Right lobe of liver (tissue), 6 donors: ENCODE results near the gene RCOR1. TPM values are rescaled to one million over a fixed set of nuclear protein-coding genes. Genes with fewer than 3 reads are reported as not detected.

Experiments used
- ATAC-seq, 4 donors: fragments of 200-7000 bp; cut with Tn5 transposase; one replicate each; pipeline ENCODE4 v1.9.1; 2020; ENCODE audit warnings: mild to moderate bottlenecking in 4 of 4, moderate library complexity in 4 of 4
- DNase-seq, 3 donors: peaks; one replicate each; pipeline ENCODE4 v3.0.0-alpha.2; 2020
- H3K27ac ChIP-seq, 3 donors: fragments of 200-600 bp; one replicate each; pipeline ENCODE4 v1.8.0; 2022
- H3K27me3 ChIP-seq, 2 donors: fragments of 200-600 bp; one replicate each; pipeline ENCODE4 v1.8.0; 2022
- H3K36me3 ChIP-seq, 4 donors: fragments of 200-600 bp; sonication (generic) in 1 of 4; one replicate each; pipeline versions ENCODE4 v1.5.1 to v1.8.0; 2017 to 2022; ENCODE audit warnings: control low read depth in 1 of 4
- H3K4me1 ChIP-seq, 4 donors: fragments of 200-600 bp; sonication (generic) in 1 of 4; one replicate each; pipeline versions ENCODE4 v1.5.1 to v1.8.0; 2017 to 2022; ENCODE audit warnings: control low read depth in 1 of 4
- H3K4me3 ChIP-seq, 3 donors: fragments of 200-600 bp; one replicate each; pipeline ENCODE4 v1.8.0; 2022
- H3K9me3 ChIP-seq, 4 donors: fragments of 200-600 bp; sonication (generic) in 1 of 4; one replicate each; pipeline versions ENCODE4 v1.5.1 to v1.8.0; 2017 to 2022; ENCODE audit warnings: control low read depth in 1 of 4
- CTCF ChIP-seq, 4 donors: fragments of 200-600 bp in 3 of 4; fragments of 450-650 bp in 1 of 4; IDR thresholded peaks; one replicate each; pipeline versions ENCODE4 v1.5.1 to v1.8.0; 2016 to 2022; ENCODE audit warnings: antibody characterized with exemption in 4 of 4, mild to moderate bottlenecking in 2 of 4
- POLR2A ChIP-seq: fragments of 450-650 bp; IDR thresholded peaks from one replicate; pipeline ENCODE4 v1.6.1; 2017; ENCODE audit warnings: antibody characterized with exemption, mild to moderate bottlenecking
- WGBS: methylation state at CpG from one replicate; pipeline ENCODE4 v1.1.6; 2018; ENCODE audit warnings: low coverage, low lambda C conversion rate; ENCODE audit not compliant: insufficient coverage; ENCODE audit errors: missing lambda C conversion rate; 5-methylcytosine and 5-hydroxymethylcytosine counted together
- intact Hi-C, 2 donors: fragments of 100-400 bp; cut with DNase I; formaldehyde crosslinking; loops; one replicate each; pipeline versions ENCODE4 v1.11.2 to v1.14.1; 2022
- total RNA-seq, 6 experiments: library from RNA; depleted of rRNA in 2 of 6; stranded (reverse); fragments of >200 nt in 2 of 6; fragmentation: NEBNext Ultra II Directional in 3 of 6; extraction: Animal tissue kit (Norgen Biotek cat#: 25700) in 3 of 6; gene quantifications; one replicate each; pipeline versions ENCODE4 v1.1.0 to v1.2.4, GENCODE V29; 2016 to 2023
- donor health status: DM: no; HTN: yes; CAD: no.
- donor health status: DM: no; HTN: no; CAD: no.
- donor health status: DM: no; HTN: no; CAD: no.
- donor health status: DM: no; HTN: yes; CAD: no.
- donor health status: DM: no; HTN: yes; CAD: no.

RCOR1 gene
- total RNA-seq, 6 experiments from 2014 or later: 7.5 to 14.1 (median 8.7) TPM

- H3K27me3 ChIP-seq: no peaks in the 10 kb centered on the region
- DNase-seq: no peak
- no peak overlapping the region for H3K4me3 ChIP-seq
- ATAC-seq: no peak
- intact Hi-C loops: no loop called here
- WGBS: 85% methylated on average over 6 of the region's 7 CpGs
- H3K4me1 ChIP-seq: peaks cover 0 to 5% (median 0%) of the 10 kb centered on the region in 4 donors
- no peak overlapping the region for H3K27ac ChIP-seq
- no peaks in the 10 kb centered on the region for H3K36me3 ChIP-seq
- no peaks in the 10 kb centered on the region for H3K9me3 ChIP-seq
- TF ChIP-seq CTCF (IDR thresholded peaks at IDR 0.05) (no peak), POLR2A (no peak)
These were observed 70.4 kb downstream of the RCOR1 start for GRCh38 chr14:102662636-102663430.

GRCh38 chr14:102663440-102663839, 71.0 kb downstream of the RCOR1 start:
- WGBS: 93% methylated on average over 3 of the region's 3 CpGs
- ATAC-seq: no peak
- TF ChIP-seq CTCF (IDR thresholded peaks at IDR 0.05): no peak
- TF ChIP-seq POLR2A: no peak
- H3K27ac ChIP-seq: no peak overlapping the region
- no peak for DNase-seq
- H3K4me3 ChIP-seq: no peak overlapping the region
- intact Hi-C loops: no loop called here
- H3K4me1 ChIP-seq: peaks cover 0 to 5% (median 0%) of the 10 kb centered on the region in 4 donors
- H3K27me3 ChIP-seq: no peaks in the 10 kb centered on the region
- no peaks in the 10 kb centered on the region for H3K36me3 ChIP-seq
- no peaks in the 10 kb centered on the region for H3K9me3 ChIP-seq

DNA sequence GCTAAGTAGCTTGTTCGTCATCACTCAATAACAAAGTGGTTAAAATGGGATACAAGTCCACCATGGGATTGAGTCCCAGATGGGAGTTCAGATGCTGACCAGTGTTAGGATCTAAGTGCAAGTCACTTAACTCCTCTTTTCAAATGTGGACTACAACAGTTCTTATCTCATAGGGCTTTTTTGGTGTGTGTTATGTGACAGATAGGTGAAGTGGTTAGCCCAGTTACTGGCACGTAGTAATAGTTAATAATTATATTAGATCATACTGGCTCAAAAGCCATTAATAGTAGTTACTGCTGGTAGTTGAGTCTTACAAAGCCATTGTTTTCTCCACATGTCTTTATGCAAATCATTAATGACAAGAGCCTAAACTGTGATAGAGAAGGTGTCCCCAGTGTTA, 73.2 kb downstream of the RCOR1 start:
- intact Hi-C loops: no loop called here
- Histone ChIP-seq H3K4me1 (peaks cover 0 to 5% (median 0%) of the 10 kb centered on the region in 4 donors), H3K9me3 (no peaks in the 10 kb centered on the region), H3K36me3 (no peaks in the 10 kb centered on the region), H3K4me3 (no peak overlapping the region), H3K27me3 (no peaks in the 10 kb centered on the region), H3K27ac (no peak overlapping the region)
- DNase-seq: no peak
- TF ChIP-seq CTCF (IDR thresholded peaks at IDR 0.05) (no peak), POLR2A (no peak)
- ATAC-seq: no peak
- WGBS: 90% methylated on average over 2 of the region's 2 CpGs

- Histone ChIP-seq H3K9me3 (no peaks in the 10 kb centered on the region), H3K27ac (no peak overlapping the region), H3K27me3 (no peaks in the 10 kb centered on the region), H3K4me1 (peaks cover 0 to 3% (median 0%) of the 10 kb centered on the region in 4 donors), H3K36me3 (no peaks in the 10 kb centered on the region), H3K4me3 (no peak overlapping the region)
- ATAC-seq (no peak), DNase-seq (no peak)
- TF ChIP-seq CTCF (IDR thresholded peaks at IDR 0.05) (no peak), POLR2A (no peak)
- 88% methylated on average over 5 of the region's 5 CpGs for WGBS
- intact Hi-C loops: no loop called here
These were observed 74.2 kb downstream of the RCOR1 start for GRCh38 chr14:102666635-102667034.
